CD4-positive, alpha-beta T cell treated with Interferon alpha-2 for 1 hour (primary cell): ENCODE results near the gene PRR15.

ENCODE experiments used
- DNase-seq, 2 donors: peaks; one replicate each; pipeline ENCODE4 v3.0.0-alpha.2; 2020 to 2022

Gene PRR15

DNA sequence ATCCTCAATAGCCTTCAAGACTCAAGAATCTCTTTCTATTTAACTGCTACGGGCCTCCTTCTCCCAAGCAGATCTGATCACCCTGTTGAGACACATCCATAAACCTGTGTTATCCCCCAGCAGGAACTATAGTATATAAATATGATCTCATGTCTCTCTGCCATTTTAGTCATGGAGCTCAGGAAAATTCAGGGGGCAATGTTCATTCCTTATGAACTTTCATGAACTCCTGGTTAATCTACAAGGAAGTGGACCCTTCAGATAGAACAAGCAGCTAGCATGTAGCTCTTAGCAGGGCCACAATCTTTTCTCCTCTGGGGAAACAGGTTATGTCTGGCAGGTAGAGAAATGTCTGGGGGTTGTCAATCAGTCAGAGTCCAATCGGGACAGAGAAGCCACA, 8.9 kb downstream of the PRR15 start:
- no peak for DNase-seq

GRCh38 chr7:29573567-29573966, 9.9 kb downstream of the PRR15 start:
- DNase-seq, result no peak

DNA sequence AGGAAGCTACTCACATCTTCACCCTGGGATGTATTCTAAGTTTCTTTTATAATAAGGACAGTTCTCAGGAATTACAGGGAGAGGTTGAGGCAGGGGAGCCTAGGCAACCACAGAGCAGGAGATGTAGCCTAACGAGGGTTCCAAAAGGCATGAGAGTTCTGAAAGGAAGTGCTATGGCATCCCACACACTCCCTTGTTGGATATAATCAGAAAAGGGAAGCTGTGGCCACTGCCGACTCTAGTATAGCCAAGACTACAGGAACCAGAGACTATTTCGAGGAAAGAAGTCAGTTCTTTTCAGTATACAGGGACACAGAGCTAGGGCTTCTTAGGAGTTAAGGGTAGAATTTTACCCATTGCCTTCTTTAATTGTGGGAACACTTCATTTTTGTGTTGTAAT, 11.0 kb downstream of the PRR15 start:
- DNase-seq, result no peak

DNA sequence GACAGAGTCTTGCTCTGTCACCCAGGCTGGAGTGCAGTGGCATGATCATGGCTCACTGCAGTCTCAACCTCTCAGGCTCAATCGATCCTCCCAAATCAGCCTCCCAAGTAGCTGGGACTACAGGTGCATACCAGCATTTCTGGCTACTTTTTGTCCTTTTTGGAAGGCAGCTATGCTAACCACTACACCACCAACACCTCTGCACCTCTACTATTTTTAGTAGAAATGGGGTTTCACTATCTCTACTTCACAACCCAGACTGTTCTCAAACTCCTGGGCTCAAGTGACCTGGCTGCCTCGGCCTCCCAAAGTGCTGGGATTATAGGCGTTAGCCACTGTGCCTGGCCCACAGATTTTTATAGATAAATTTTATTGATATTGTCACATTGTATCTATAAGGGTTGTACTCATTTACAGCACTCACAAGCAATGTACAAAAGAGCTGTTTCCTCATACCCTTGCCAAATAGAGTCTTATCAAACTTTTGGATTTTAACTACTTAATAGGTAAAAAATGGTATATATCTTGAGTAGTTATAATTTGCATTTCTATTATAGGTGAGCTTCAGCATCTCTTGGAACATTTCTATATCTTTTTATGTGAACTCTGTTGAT, 23.7 kb downstream of the PRR15 start:
- DNase-seq, result no peak

DNA sequence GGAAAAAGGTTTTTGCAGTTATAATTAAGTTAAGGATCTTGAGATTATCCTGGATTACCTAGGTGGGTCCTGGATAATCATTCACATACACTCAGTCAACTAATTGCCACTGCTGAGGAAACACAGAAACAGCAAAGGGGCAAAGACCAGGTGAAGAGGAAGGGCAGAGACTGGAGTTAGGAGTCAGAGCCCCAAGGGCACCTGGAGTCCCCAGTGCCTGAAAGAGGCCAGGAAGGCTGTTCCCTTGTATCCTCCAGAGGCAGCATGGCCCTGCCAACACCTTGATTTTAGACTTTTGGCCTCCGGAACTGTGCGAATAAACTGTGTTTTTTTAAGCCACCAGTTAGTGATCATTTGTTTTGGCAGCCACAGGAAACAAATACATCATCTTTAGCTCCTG, 24.6 kb downstream of the PRR15 start:
- DNase-seq, result no peak

DNA sequence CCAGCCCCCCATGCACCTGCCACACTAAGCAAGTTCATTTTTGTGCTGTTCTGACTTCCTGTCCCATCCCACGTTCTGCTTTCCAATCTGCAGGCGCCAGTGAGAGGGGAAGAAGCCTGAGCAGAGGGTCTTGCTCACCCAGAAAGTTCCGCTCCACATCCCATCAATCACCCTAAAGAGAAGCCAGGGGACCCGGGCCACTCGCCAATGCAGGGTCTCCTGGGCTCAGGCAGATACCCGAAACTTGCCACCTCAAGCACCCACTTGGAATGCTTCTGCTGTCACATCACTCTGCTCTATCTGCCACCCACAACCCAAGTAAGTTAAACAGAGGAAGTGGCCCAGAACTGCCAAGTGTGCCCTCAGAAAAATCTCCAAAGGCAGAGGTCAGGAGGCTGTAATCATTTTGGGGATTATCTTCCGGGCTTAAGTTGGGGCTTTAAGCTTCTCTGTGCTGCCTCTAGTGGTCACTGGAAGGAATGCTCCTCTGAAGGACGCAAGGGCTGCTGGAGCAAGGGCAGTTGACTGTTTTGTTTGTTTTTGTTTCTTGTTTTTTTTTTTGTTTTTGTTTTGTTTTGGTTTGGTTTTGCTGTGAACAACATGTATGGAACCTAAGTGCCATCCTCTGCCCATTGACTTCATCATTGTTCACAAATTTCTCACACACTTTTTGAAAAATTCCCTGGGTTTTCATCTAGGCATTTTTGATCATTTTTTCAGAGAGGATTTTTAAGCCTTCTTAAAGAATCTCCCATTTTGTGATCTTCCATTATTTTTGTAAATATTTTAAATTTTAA, 25.5 kb downstream of the PRR15 start:
- peak in 1 of 2 donors; percentile 32 for DNase-seq

- no peak for DNase-seq
Observed at GRCh38 chr7:29592866-29593265, 29.2 kb downstream of the PRR15 start.

DNA sequence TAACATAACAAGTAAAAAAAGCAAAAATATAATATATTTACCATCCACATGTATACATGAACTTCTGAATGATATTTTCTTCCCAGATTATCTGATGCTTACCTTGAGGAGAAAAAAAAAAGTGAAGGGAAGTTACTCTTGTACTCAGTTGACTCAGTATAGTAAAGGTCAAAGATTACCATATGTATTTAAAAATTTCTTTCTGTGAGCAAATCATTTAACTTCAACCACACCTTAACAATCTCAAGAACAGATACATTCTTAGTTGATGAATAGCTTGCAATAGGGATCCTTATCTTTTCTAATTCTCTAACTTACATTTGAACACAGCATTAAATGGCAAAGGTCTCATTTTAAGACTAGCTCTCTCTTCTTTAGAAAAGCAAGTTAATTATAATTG, 29.8 kb downstream of the PRR15 start:
- DNase-seq, result no peak

GRCh38 chr7:29596593-29597178, 33.1 kb downstream of the PRR15 start:
- DNase-seq, result no peak

DNA sequence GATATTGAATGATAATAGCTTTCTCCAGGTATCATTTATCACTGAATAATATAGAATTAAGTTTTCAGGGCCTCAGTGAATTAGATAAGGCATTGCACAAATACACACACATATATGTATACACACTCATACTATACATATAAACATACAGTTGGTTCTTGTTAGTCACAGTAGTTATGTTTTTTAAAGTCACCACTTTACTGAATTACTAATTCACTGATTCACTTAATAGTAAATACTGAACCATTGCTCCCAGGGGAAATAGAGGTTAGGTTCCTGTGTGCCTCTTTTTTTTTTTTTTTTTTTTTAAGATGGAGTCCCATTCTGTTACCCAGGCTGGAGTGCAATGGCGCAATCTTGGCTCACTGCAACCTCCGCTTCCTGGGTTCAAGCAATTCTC, 33.6 kb downstream of the PRR15 start:
- DNase-seq, result no peak

GRCh38 chr7:29598137-29598536, 34.5 kb downstream of the PRR15 start:
- DNase-seq, result no peak

GRCh38 chr7:29598613-29599012, 35.0 kb downstream of the PRR15 start:
- DNase-seq, result no peak

- no peak for DNase-seq
Observed at GRCh38 chr7:29599026-29599425, 35.4 kb downstream of the PRR15 start.

DNA sequence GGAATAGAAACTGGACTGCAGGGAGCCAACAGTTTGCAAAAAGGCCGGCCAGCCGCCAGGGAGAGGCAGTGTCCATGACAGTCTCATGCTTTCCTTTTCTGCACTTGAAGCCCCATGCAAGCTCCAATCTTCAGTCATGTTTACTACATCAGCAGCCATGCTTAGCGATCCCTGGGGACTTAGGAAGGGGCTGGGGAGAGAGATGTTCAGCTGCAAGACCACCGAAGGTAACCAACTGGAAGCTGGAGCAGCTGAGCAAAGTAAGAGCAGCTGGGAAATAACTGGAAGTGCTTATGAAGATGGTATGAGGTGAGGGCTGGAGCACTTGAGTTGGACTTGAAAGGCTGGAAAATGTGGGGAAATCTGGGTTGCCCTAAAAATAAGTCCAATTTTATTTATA, 37.0 kb downstream of the PRR15 start:
- no peak for DNase-seq

DNA sequence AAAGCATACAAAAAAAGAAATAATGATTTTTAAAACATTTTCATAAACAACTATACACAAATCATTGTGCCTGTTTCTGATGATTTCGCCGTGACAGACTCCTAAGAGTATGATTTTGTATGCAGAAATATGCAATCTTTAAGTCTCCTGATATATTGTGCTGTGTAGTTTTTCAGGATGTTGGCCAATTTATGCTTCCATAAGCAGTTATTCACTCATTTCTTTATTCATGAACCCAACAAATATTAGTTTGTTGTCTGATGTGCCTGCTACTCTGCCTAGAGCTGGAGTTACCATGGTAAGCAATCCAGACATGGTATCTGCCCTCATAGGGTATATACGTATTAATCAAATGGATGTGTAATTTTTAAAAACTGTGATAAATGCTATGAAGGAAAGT, 40.4 kb downstream of the PRR15 start:
- no peak for DNase-seq

- DNase-seq, result no peak
Observed at GRCh38 chr7:29604702-29605101, 41.1 kb downstream of the PRR15 start.

GRCh38 chr7:29605671-29606070, 42.0 kb downstream of the PRR15 start:
- no peak for DNase-seq

- no peak for DNase-seq
Observed at GRCh38 chr7:29606287-29606721, 42.7 kb downstream of the PRR15 start.

DNA sequence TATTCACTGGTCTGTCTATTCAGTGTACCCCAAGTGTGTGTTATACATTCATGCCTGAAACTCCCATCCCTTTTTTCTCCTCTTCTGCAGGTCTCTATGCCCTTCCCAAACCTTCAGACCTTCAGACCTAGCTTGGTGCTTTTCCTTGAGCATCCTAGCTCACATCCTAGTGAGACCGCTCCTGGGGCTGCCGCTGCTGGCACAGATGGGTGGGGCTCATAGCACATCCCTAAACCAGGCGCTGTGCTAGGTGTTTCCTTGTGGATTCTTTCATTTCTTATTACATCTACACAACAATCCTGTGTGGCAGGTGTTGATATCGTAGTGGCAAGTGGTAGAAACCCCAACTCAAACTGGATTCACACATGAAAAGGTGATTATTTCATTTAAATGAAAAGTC, 43.2 kb downstream of the PRR15 start:
- no peak for DNase-seq

DNA sequence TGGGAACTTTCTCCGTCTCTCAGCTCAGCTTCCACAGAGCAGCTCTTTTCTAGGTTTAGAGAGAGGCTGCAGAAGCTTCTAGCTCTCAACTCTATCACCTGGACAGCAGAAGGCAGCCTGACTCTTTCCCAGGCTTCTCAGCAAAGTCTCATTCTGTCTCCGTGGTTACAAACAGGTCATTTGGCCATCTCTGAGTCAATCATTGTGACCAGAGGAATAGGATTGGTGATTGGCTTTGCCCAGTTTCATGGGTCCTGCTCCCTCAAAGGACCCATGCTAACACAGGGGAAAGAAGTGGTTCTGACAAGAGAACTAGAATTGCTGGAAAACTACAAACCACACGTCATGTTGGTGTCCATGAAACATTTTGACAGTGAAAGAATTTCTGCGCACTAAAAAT, 43.6 kb downstream of the PRR15 start:
- DNase-seq, result no peak

DNA sequence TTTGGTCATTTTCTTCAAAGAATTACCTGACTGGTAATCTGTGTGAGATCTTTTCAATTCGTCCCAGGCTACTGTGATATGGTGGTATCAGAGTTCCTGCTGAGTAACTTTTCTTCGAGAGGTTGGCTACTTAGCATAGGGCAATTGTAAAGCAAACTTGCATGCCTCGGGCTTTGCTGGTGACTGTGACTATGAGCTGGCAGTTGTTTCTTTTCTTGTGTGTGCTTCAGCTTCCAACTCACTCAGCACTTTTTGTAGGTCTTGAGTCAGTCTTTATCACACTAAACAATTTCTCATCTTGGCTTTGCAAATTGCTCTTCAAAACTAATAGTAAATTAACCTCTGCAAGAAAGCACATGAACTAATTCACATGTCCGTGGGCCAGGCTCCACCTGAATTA, 44.3 kb downstream of the PRR15 start:
- DNase-seq, result no peak

- no peak for DNase-seq
Observed at GRCh38 chr7:29609162-29610037, 45.8 kb downstream of the PRR15 start.

- no peak for DNase-seq
Observed at GRCh38 chr7:29610086-29610485, 46.5 kb downstream of the PRR15 start.
